DMS53 treated with DMSO at 0.1 percent for 48 hours (cell line): ENCODE results near the gene BRD3.
"Not testable (repeated sequence)": the region's sequence is repeated elsewhere in the genome, so short reads cannot be mapped to it uniquely, and the experiment has no call there.

ENCODE experiments used
- DNase-seq: peaks from one replicate; lab custom pipeline; 2025; ENCODE audit not compliant: unreplicated experiment; lab: John Stamatoyannopoulos, UW

Gene BRD3

GRCh38 chr9:133993635-133994253 is 74.1 kb downstream of the BRD3 start:
- DNase-seq = no peak

GRCh38 chr9:133992780-133993634 is 74.8 kb downstream of the BRD3 start:
- peak; percentile 44 for DNase-seq

- peak; percentile 73 for DNase-seq
Observed at GRCh38 chr9:133991964-133992779, 75.7 kb downstream of the BRD3 start, which contains the start of gene VAV2. VAV2 (minus strand) TSS chr9:133992324; CDS start chr9:133992278, 46 bp downstream.

DNA sequence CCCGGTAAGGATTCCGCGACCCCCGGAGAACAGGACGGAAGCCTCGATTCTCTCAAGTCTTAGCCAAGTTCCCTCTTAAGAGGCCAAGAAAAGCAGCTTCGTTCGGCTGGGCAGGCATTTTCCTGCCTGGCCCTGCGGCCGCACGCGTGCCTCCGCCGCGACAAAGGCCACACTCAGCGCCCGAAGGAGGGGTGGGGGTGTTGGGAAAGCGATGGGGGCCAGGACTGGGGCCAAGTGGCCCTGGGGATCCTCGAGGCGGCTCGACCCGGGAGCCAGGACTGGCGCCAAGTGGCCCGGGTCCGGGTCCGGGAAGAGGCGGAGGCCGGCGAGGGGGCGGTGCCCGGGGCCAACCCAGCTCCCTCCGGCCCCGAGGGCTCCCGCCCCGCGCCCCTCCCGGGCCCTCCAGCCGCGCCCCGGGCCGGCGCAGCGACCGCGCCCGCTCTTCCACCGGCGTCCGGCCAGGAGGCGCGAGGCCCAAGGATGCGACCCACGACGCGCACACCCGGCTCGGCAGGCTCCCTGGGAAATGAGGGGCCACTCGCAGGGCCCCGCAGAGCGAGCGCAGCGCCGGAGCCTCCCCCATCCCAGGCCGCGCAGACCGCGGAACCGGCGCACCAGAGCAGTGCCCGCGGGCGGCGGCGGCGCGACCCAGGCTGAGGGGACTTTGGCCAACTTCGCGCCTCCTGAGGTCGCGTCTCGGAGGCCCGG is 76.5 kb downstream of the BRD3 start:
- DNase-seq = no peak

GRCh38 chr9:133990366-133991213 is 77.2 kb downstream of the BRD3 start:
- peak; percentile 85 for DNase-seq

DNA sequence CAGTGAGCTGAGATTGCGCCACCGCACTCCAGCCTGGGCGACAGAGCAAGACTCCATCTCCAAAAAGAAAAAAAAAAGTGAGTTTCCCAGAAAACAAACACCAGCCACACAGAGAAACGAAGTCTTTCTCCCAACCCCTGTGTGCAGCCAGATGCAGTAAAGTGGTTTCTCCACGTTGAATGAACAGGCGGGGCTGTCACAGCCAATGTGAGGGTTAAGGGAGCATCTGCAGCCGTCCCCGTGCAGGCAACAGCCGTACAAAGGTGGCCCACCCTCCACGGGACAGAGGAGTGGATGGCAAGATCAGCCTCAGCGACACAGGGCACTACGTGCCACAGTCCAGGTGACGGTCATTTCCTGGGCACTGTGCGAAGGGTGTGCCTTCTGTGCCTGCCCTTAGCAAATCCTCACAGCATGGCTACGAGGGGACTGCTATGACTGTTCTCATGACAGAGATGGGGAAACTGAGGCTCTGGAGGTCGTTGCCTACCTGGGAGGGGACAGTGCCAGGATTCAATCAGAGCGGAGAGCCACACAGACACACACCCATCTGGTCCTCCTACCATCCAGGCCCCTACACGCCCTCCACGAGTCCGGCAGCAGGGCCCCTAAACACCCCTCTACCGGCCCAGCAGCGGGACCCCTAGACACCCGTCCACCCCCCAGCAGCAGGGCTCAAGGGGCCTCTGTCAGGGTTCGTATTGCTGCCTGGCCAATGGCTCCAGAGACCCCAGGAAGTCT is 78.0 kb downstream of the BRD3 start:
- DNase-seq = no peak

- not testable (repeated sequence) for DNase-seq
Observed at GRCh38 chr9:133988771-133989170, 79.1 kb downstream of the BRD3 start.

- DNase-seq = no peak
Observed at GRCh38 chr9:133987946-133988665, 79.7 kb downstream of the BRD3 start.

- no peak for DNase-seq
Observed at GRCh38 chr9:133987446-133987788, 80.4 kb downstream of the BRD3 start.

DNA sequence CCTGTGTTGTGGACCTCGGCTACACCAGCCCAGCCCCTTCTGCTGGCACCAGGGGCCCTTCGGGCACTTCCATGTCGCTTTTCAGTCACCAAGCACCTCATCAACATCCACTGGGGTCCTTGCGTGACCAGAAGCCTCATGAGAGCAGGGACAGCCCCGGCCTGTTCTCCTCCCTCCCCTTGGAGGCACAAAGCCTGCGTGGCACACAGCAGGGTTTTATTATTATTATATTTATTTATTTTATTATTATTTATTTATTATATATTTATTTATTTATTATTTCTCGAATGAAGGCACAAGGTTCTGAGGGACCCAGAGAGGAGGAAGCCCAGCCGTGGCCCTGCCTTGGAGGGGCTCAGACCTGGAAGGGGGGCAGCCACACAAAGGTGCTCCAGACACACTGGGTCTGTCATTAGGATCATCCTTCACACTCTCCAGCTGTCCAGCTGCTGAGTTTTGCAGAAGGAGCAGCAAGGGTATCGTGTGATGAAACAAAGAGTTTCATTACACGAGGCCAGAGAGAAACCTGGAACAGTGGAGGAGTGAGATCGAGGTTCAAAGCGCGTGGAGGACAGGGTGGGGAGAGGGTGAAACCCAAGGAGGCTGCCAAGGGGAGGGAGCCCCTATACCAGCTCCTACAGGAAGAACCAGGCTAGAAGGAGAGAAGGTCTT is 80.9 kb downstream of the BRD3 start:
- no peak for DNase-seq

DNA sequence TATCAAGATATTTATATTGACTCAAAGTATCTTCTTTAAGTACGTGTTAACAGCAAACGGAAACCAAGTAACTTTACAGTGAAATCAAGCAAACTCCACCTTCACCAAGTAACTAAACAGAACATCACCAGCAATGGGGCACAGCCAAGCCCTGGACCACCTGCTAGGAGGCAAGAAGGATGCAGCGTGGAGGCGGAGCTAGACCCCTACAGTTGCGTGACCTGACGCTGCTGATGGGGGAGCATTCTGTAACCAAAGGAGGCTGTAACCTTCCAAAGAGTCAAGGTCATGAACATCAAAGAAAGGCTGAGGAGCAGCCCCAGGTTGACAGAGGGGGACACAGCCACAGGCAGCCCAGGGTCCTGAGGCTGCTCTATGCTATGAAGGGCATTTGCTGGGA is 81.8 kb downstream of the BRD3 start:
- no peak for DNase-seq

DNA sequence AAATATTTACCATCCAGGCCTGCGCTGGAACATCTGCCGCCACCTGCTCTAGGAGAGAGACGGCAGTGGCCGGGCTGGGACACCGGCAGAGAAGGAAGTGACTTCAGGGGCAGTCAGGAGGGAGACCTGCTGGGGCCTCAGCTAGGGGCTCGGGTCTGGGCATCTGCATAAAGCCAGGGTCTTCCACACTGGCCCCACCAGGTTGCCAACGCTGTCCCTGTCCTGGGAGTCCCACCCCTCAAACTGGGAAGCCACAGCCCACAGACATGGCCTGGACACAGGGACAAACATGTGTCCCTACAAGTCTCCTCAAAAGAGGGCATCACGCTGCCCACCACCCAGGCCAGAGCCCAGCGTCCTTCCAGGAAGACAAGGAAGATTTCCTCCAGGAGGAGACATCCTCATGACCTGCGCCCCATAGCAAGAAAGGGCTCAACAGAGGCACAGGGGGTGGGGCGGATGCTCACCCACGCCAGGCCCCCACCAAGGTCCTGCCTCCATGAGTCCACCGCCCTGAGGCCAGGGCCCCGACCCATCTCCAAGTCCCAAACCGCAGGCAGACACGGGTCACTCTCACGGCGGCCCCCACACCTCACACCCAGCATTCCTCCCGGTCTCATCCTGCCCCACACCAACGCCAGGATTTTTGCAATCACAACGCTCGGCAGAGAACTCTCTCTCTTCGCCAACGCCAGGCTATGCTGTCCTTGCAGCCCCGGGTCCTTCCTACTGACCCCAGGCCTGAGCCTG is 84.7 kb downstream of the BRD3 start:
- DNase-seq = no peak

DNA sequence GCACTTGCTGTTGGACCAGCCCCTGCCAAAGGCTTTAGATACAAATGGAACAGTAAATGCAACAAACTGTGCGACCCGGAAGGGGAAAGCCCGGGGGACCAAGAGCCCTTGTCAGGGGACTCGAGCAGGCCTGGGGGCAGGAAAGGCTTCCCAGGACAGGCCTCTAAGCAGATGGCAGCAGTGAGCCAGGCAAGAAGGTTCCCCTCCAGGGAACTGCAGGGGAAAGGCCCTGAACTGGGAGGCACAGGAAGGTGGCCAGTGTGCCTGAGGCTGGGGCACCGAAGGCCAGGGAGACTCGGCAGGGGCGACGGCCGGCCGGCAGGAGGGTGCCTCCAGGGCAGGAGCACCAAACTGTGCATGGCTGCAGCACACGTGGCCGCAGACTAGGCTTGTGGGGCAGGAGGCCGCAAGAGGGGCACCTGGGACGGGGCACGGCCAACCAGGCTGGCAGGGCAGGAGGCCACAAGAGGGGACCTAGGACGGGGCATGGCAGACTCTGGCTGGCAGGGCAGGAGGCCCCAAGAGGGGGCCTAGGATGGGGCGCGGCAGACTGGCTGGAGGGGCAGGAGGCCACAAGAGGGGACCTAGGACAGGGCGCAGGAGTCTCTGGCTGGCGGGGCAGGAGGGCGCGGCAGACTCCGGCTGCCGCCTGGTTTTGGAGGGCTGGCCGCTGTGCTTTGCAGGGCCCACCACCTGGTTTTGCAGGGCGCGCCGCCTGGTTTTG is 85.7 kb downstream of the BRD3 start:
- DNase-seq = no peak

DNA sequence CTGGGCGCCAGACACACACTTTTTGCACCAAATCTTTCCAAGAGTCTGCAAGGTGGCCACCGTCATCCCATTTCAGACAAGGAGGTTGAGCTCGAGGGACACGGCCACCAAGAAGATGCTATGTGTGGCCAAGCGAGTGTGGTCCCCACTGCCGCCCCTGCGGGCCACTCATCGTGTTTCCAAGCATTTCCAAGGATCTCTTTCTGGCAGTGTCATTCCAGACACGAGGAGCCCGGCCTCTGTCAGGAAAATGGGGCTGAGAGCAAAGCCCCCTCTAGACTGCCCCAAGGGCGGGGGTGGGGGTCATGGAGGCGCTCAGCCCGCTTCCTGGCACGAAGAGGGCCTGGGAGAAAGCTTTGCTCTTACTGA is 86.3 kb downstream of the BRD3 start:
- DNase-seq = no peak

GRCh38 chr9:133980864-133981588 is 86.8 kb downstream of the BRD3 start:
- no peak for DNase-seq
